HG03442 (cell line): ENCODE measurements around the gene GJD3.
"Not testable (repeated sequence)": the region's sequence is repeated elsewhere in the genome, so short reads cannot be mapped to it uniquely, and the experiment has no call there.

Source experiments
- ATAC-seq: cut with Tn5 transposase; IDR thresholded peaks from one replicate; pipeline ENCODE4 v1.9.1; 2021; ENCODE audit warnings: mild to moderate bottlenecking, moderate library complexity; ENCODE audit not compliant: unreplicated experiment

Gene GJD3, protein sequence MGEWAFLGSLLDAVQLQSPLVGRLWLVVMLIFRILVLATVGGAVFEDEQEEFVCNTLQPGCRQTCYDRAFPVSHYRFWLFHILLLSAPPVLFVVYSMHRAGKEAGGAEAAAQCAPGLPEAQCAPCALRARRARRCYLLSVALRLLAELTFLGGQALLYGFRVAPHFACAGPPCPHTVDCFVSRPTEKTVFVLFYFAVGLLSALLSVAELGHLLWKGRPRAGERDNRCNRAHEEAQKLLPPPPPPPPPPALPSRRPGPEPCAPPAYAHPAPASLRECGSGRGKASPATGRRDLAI

GRCh38 chr17:40364121-40364861, at the start of gene GJD3:
Gene GJD3 (minus strand): TSS chr17:40364737. CDS start chr17:40363815, 922 bp downstream.
- no peak for ATAC-seq

DNA sequence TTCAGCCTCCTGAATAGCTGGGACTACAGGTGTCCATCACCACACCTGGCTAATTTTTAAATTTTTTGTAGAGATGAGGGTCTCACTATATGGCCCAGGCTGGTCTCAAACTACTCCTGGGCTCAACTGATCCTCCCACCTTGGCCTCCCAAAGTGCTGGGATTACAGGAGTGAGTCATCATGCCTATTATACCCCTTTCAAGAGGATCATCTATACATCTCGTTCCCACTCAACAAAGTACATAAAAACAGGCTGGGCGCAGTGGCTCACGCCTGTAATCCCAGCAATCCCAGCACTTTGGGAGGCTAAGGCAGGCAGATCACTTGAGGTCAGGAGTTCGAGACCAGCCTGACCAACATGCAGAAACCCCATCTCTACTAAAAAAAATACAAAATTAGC, 49.8 kb upstream of the GJD3 start:
- not testable (repeated sequence) for ATAC-seq

GRCh38 chr17:40412880-40413279, 48.3 kb upstream of the GJD3 start:
- no peak for ATAC-seq

DNA sequence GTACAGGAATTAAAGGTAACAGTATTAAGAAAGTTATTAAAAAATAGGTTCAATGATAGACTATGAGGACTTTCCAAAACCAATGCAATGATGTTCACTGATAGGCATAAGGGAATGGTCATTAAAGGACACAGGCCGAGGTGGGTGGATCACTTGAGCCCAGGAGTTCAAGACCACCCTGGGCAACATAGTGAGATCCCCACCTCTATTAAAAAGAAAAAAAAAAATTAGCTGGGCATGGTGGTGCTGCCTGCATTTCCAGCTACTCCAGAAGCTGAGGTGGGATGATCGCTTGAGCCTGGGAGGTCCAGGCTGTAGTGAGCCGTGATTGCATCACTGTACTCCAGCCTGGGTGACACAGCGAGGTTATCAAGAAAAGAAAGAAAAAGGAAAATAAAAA, 47.3 kb upstream of the GJD3 start:
- no peak for ATAC-seq

GRCh38 chr17:40410082-40410481, 45.5 kb upstream of the GJD3 start:
- ATAC-seq: no peak

DNA sequence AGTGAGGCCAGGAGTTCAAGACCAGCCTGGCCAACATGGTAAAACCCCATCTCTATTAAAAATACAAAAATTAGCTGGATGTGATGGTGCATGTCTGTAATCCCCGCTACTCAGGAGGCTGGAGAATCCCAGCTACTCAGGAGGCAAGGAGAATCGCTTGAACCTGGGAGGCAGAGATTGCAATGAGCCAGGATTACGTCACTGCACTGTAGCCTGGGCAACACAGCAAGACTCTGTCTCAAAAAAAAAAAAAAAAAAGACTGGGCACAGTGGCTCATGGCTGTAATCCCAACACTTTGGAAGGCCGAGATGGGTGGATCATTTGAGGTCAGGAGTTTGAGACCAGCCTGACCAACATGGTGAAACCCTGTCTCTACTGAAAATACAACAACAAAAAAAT, 45.0 kb upstream of the GJD3 start:
- not testable (repeated sequence) for ATAC-seq

DNA sequence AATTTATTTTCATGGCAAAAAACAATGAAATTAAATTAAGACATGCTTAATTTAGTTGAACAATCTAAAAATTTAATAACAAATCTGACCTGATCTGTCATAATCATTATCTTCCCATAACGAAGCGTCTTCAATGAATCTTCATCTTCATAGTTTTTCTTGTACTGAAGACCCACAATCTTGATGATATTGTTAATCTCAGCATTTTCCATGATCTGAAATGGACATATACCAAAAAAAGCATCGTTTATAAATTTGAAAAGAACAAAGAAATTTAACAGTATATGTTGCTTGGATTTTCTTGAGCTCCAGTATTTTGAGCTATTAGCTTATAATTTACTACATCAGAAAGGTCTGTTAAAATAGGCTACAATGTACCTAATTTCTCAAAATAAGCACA, 42.9 kb upstream of the GJD3 start:
- ATAC-seq: no peak

GRCh38 chr17:40404003-40404402, 39.5 kb upstream of the GJD3 start:
- no peak for ATAC-seq

- no peak for ATAC-seq
Observed at GRCh38 chr17:40402668-40403067, 38.1 kb upstream of the GJD3 start.

- no peak for ATAC-seq
Observed at GRCh38 chr17:40399185-40399584, 34.6 kb upstream of the GJD3 start.

DNA sequence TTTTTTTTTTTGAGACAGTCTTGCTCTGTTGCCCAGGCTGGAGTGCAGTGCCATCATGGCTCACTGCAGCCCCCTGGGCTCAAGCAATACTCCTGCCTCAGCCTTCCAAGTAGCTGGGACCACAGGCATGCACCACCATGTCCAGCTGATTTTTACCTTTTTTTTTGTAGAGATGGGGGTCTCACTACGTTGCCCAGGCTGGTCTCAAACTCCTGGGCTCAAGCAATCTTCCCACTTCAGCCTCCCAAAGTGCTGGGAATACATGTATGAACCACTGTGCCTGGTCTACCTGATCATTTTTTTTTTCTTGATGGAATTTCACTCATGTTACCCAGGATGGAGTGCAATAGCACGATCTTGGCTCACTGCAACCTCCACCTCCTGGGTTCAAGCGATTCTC, 22.0 kb upstream of the GJD3 start:
- not testable (repeated sequence) for ATAC-seq

DNA sequence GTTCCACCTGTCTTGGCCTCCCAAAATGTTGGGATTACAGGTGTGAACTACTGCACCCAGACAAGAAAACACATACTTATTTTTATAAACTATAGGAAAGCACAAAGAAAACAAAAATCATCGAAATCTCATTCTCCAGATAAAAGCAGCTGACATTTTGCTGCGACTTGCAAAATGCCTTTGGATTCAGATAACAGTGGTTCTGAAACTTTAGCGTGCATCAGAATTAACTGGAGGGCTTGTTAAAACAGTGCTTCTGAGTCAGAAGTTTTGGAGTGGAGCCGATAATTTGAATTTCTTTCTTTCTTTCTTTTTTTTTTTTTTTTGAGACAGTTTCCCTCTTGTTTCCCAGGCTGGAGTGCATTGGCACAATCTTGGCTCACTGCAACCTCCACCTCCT, 17.7 kb upstream of the GJD3 start:
- ATAC-seq: no peak

GRCh38 chr17:40378966-40379365, 14.4 kb upstream of the GJD3 start:
- ATAC-seq: no peak

GRCh38 chr17:40377832-40378231, 13.3 kb upstream of the GJD3 start:
- ATAC-seq: no peak

DNA sequence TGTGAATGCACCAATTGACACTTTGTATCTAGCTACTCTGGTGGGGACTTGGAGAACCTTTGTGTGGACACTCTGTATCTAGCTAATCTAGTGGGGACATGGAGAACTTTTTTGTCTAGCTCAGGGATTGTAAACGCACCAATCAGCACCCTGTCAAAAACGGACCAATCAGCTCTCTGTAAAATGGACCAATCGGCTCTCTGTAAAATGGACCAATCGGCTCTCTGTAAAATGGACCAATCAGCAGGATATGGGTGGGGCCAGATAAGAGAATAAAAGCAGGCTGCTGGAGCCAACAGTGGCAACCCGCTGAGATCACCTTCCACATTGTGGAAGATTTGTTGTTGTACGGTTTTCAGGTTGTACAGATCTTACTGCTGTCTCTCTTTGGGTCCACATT, 12.0 kb upstream of the GJD3 start:
- not testable (repeated sequence) for ATAC-seq

GRCh38 chr17:40375786-40376185, 11.2 kb upstream of the GJD3 start:
- ATAC-seq: not testable (repeated sequence)

- no peak for ATAC-seq
Observed at GRCh38 chr17:40374821-40375498, 10.4 kb upstream of the GJD3 start.

DNA sequence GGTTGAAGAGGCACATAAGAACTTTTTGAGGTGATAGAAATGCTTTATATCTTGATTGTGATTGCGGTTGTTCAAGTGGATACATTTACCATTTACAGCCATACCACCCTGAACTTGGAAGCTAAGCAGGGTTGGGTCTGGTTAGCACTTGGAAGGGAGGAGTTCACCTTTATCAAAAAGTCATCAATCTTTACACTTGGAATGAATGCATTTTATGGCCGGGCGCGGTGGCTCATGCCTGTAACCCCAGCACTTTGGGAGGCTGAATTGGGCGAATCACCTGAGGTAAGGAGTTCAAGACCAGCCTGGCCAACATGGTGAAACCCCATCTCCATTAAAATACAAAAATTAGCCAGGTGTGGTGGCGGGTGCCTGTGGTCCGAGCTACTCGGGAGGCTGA, 9.5 kb upstream of the GJD3 start:
- ATAC-seq: no peak

DNA sequence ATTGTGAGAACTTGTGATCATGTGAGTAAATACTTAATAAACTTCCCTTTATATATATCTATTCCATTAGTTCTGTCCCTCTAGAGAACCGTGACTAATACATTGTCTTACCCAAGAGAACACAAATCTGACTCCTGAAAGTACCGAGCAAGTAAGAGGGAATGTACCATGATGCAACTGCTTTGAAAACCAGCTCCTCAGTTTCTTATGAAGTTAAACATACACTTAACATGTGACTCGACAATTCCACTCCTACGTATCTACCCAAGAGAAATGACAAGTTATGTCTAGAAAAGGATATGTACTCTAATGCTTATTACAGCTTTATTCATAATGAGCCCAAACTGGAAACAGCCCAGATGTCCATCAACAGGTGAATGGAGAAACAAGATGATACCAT, 8.8 kb upstream of the GJD3 start:
- no peak for ATAC-seq

DNA sequence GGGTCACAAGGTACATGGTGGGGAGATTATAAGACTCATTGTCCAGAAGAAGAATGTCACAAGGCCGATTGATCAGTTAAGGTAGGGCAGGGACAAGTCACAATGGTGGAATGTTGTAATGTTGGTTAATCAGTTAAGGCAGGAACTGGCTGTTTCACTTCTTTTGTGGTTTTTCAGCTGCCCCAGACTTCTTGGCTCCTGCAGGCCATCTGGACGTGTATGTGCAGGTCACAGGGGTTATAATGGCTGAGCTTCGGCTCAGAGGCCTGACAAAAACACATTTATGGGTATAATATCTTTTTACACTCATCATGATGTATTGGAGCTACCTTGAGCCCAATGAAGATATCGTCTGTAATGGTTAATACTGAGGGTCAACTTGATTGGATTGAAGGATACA, 8.1 kb upstream of the GJD3 start:
- not testable (repeated sequence) for ATAC-seq

DNA sequence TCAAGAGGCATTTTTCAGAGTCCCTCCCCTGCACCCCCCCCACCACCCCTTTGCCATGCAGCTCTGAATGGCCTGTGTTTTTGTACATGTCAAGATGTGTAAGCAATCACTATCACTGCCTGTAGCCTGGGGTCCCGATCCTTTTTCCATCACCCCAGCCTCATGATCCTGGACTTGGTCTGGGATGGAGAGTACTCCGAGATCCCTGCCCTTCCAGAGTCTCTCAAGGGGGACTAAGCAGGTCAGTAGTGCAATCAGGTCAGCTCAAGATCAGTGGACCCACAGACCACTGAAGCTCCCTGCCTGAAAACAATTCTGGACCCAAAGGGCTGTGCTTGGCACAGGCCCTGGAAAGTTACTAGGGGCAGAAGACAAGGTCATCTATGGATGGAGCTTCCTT, 7.5 kb upstream of the GJD3 start:
- ATAC-seq: no peak
